GM19328 (cell line): ENCODE measurements around the gene CCDC92B.
"Not testable (repeated sequence)": the region's sequence is repeated elsewhere in the genome, so short reads cannot be mapped to it uniquely, and the experiment has no call there.

ENCODE experiments used
- ATAC-seq: cut with Tn5 transposase; IDR thresholded peaks from one replicate; pipeline ENCODE4 v1.9.1; 2021; ENCODE audit warnings: mild to moderate bottlenecking, moderate library complexity; ENCODE audit not compliant: unreplicated experiment

The CCDC92B gene

GRCh38 chr17:2691069-2691871 lies 58.2 kb downstream of the CCDC92B start:
- ATAC-seq = no peak

GRCh38 chr17:2690165-2691068 lies 59.0 kb downstream of the CCDC92B start:
- no peak for ATAC-seq

GRCh38 chr17:2689411-2690164 lies 59.9 kb downstream of the CCDC92B start:
- ATAC-seq = no peak

- ATAC-seq = no peak
Observed at GRCh38 chr17:2688351-2689342, 60.8 kb downstream of the CCDC92B start.

- ATAC-seq = no peak
Observed at GRCh38 chr17:2687074-2687418, 62.4 kb downstream of the CCDC92B start.

GRCh38 chr17:2685696-2686095 lies 63.8 kb downstream of the CCDC92B start:
- ATAC-seq = no peak

- no peak for ATAC-seq
Observed at GRCh38 chr17:2684549-2684948, 64.9 kb downstream of the CCDC92B start.

GRCh38 chr17:2683912-2684311 lies 65.5 kb downstream of the CCDC92B start:
- ATAC-seq = no peak

- no peak for ATAC-seq
Observed at GRCh38 chr17:2682176-2682938, 67.1 kb downstream of the CCDC92B start.

GRCh38 chr17:2681650-2682049 lies 67.8 kb downstream of the CCDC92B start:
- ATAC-seq = no peak

GRCh38 chr17:2680961-2681360 lies 68.5 kb downstream of the CCDC92B start:
- ATAC-seq = no peak

- ATAC-seq = not testable (repeated sequence)
Observed at GRCh38 chr17:2679247-2679646, 70.2 kb downstream of the CCDC92B start.
